GM21390 (cell line): ENCODE measurements around the gene IQCH.

Source experiments
- ATAC-seq: cut with Tn5 transposase; IDR thresholded peaks from one replicate; pipeline ENCODE4 v1.9.1; 2021; ENCODE audit not compliant: unreplicated experiment

The IQCH gene

GRCh38 chr15:67254238-67255175, at the start of gene IQCH, which contains the start of gene AAGAB:
Gene IQCH (plus strand): TSS chr15:67254786. CDS start chr15:67254897, 111 bp downstream.
Gene AAGAB (minus strand): TSS chr15:67254661. CDS start chr15:67254631, 30 bp downstream.
- ATAC-seq, result peak; percentile 90

GRCh38 chr15:67207555-67208207, 46.9 kb upstream of the IQCH start:
- no peak for ATAC-seq

GRCh38 chr15:67208396-67208795, 46.2 kb upstream of the IQCH start:
- no peak for ATAC-seq

- no peak for ATAC-seq
These were observed 43.9 kb upstream of the IQCH start for GRCh38 chr15:67210555-67211168.

- no peak for ATAC-seq
These were observed 41.8 kb upstream of the IQCH start for GRCh38 chr15:67212684-67213367.

GRCh38 chr15:67215102-67215501, 39.5 kb upstream of the IQCH start:
- ATAC-seq, result no peak

GRCh38 chr15:67216859-67217258, 37.7 kb upstream of the IQCH start:
- ATAC-seq, result no peak

GRCh38 chr15:67218428-67218827, 36.2 kb upstream of the IQCH start:
- no peak for ATAC-seq

GRCh38 chr15:67219288-67219687, 35.3 kb upstream of the IQCH start:
- ATAC-seq, result no peak

- ATAC-seq, result no peak
These were observed 29.7 kb upstream of the IQCH start for GRCh38 chr15:67224889-67225288.

GRCh38 chr15:67225336-67225735, 29.2 kb upstream of the IQCH start:
- ATAC-seq, result no peak

GRCh38 chr15:67227431-67227830, 27.2 kb upstream of the IQCH start:
- ATAC-seq, result no peak

- ATAC-seq, result no peak
These were observed 26.7 kb upstream of the IQCH start for GRCh38 chr15:67227846-67228245.

GRCh38 chr15:67228286-67228685, 26.3 kb upstream of the IQCH start:
- no peak for ATAC-seq

GRCh38 chr15:67230504-67230903, 24.1 kb upstream of the IQCH start:
- ATAC-seq, result no peak

GRCh38 chr15:67232591-67232990, 22.0 kb upstream of the IQCH start:
- ATAC-seq, result no peak

GRCh38 chr15:67240235-67241131, 14.1 kb upstream of the IQCH start:
- no peak for ATAC-seq

GRCh38 chr15:67241132-67241855, 13.3 kb upstream of the IQCH start:
- ATAC-seq, result peak; percentile 79

GRCh38 chr15:67242708-67243111, 11.9 kb upstream of the IQCH start:
- no peak for ATAC-seq
